Mesenchymal stem cell (in vitro differentiated cells and primary cell): ENCODE data around the gene SLC25A5.
"Not testable (repeated sequence)": the region's sequence is repeated elsewhere in the genome, so short reads cannot be mapped to it uniquely, and the experiment has no call there.

Source experiments
- DNase-seq: peaks from one replicate; pipeline ENCODE4 v3.0.0-alpha.2; 2013
- H2AFZ ChIP-seq: one replicate; pipeline ENCODE4 v1.6.1; 2013; ENCODE audit warnings: low read depth, mild to moderate bottlenecking, control low read depth, inconsistent platforms, low read length, moderate library complexity
- H2AK5ac ChIP-seq: 2 replicates; pipeline ENCODE4 v1.6.1; 2013; ENCODE audit warnings: low read length, moderate library complexity, mild to moderate bottlenecking, inconsistent platforms; ENCODE audit not compliant: severe bottlenecking
- H2BK120ac ChIP-seq: one replicate; pipeline ENCODE4 v1.6.1; 2013; ENCODE audit warnings: low read depth, mild to moderate bottlenecking, inconsistent platforms, low read length, moderate library complexity
- H2BK12ac ChIP-seq, 2 experiments: one replicate each; pipeline ENCODE4 v1.6.1; 2013; ENCODE audit warnings: inconsistent platforms in 2 of 2, low read length in 2 of 2, mild to moderate bottlenecking in 2 of 2, moderate library complexity in 2 of 2, control low read depth in 1 of 2
- H2BK15ac ChIP-seq: one replicate; pipeline ENCODE4 v1.6.1; 2013; ENCODE audit warnings: mild to moderate bottlenecking, low read depth, inconsistent platforms; ENCODE audit not compliant: poor library complexity, severe bottlenecking
- H2BK5ac ChIP-seq: 2 replicates; pipeline ENCODE4 v1.6.1; 2013; ENCODE audit warnings: low read depth, mild to moderate bottlenecking, low read length, control low read depth, inconsistent platforms; ENCODE audit not compliant: poor library complexity, severe bottlenecking
- H3K14ac ChIP-seq, 2 experiments: one replicate each; pipeline ENCODE4 v1.6.1; 2013; ENCODE audit warnings: inconsistent platforms in 2 of 2, low read length in 2 of 2, control low read depth in 1 of 2, mild to moderate bottlenecking in 1 of 2, moderate library complexity in 1 of 2
- H3K18ac ChIP-seq, 2 experiments: one replicate each; pipeline ENCODE4 v1.6.1; 2013; ENCODE audit warnings: inconsistent platforms in 2 of 2, low read length in 2 of 2, control low read depth in 1 of 2, low read depth in 1 of 2, mild to moderate bottlenecking in 1 of 2
- H3K23ac ChIP-seq, 2 experiments: one replicate each; pipeline ENCODE4 v1.6.1; 2013; ENCODE audit warnings: inconsistent platforms in 2 of 2, low read length in 2 of 2, mild to moderate bottlenecking in 2 of 2, moderate library complexity in 2 of 2, control low read depth in 1 of 2
- H3K27ac ChIP-seq: 2 replicates; pipeline ENCODE4 v1.5.1; 2013; ENCODE audit warnings: mild to moderate bottlenecking, moderate library complexity, low read length, control low read depth, inconsistent platforms; ENCODE audit not compliant: poor library complexity, severe bottlenecking
- H3K27me3 ChIP-seq, 2 experiments: 2 replicates each; pipeline versions ENCODE4 v1.6.1 to v1.7.0; 2013; ENCODE audit warnings: low read length in 2 of 2, mild to moderate bottlenecking in 2 of 2, moderate library complexity in 2 of 2, control low read depth in 1 of 2, inconsistent platforms in 1 of 2; ENCODE audit not compliant: control insufficient read depth in 1 of 2, insufficient read depth in 1 of 2
- H3K36me3 ChIP-seq, 2 experiments: 2 replicates each; pipeline versions ENCODE4 v1.6.1 to v1.7.0; 2013; ENCODE audit warnings: low read length in 2 of 2, control low read depth in 1 of 2, inconsistent platforms in 1 of 2, low read depth in 1 of 2, mild to moderate bottlenecking in 1 of 2; ENCODE audit not compliant: insufficient read depth in 2 of 2, control insufficient read depth in 1 of 2
- H3K4ac ChIP-seq, 2 experiments: one replicate each; pipeline ENCODE4 v1.6.1; 2013; ENCODE audit warnings: inconsistent platforms in 2 of 2, low read length in 2 of 2, mild to moderate bottlenecking in 2 of 2, moderate library complexity in 2 of 2, control low read depth in 1 of 2, low read depth in 1 of 2
- H3K4me1 ChIP-seq: 2 replicates; pipeline ENCODE4 v1.6.1; 2013; ENCODE audit warnings: low read depth, low read length, control low read depth; ENCODE audit not compliant: control insufficient read depth, insufficient read depth
- H3K4me2 ChIP-seq: 2 replicates; pipeline ENCODE4 v1.6.1; 2013; ENCODE audit warnings: low read length, mild to moderate bottlenecking, inconsistent platforms; ENCODE audit not compliant: poor library complexity, severe bottlenecking
- H3K4me3 ChIP-seq, 2 experiments: 2 replicates each; pipeline versions ENCODE4 v1.5.1 to v1.7.0; 2013; ENCODE audit warnings: low read length in 2 of 2, mild to moderate bottlenecking in 2 of 2, control low read depth in 1 of 2, low read depth in 1 of 2; ENCODE audit not compliant: insufficient read depth in 1 of 2
- H3K79me1 ChIP-seq: replicated peaks from 2 replicates; pipeline ENCODE4 v1.6.1; 2013; ENCODE audit warnings: mild to moderate bottlenecking, control low read depth, low read length, inconsistent platforms; ENCODE audit not compliant: poor library complexity, severe bottlenecking
- H3K9ac ChIP-seq: 2 replicates; pipeline ENCODE4 v1.7.0; 2013; ENCODE audit warnings: mild to moderate bottlenecking, low read length, moderate library complexity
- H3K9me3 ChIP-seq: 2 replicates; pipeline ENCODE4 v1.7.0; 2013; ENCODE audit warnings: mild to moderate bottlenecking, low read length; ENCODE audit not compliant: control insufficient read depth
- H4K8ac ChIP-seq: one replicate; pipeline ENCODE4 v1.6.1; 2013; ENCODE audit warnings: inconsistent platforms, mild to moderate bottlenecking, low read length, moderate library complexity
- H4K91ac ChIP-seq: one replicate; pipeline ENCODE4 v1.6.1; 2013; ENCODE audit warnings: mild to moderate bottlenecking, low read length, inconsistent platforms
- WGBS: methylation state at CpG from one replicate; pipeline ENCODE4 v1.1.7; 2013; ENCODE audit warnings: mixed read lengths; 5-methylcytosine and 5-hydroxymethylcytosine counted together

SLC25A5 gene

GRCh38 chrX:119493851-119494495, 25.7 kb downstream of the SLC25A5 start:
- not testable (repeated sequence) for H2BK5ac ChIP-seq, H2BK12ac ChIP-seq, H3K4me2 ChIP-seq, H3K4me3 ChIP-seq, H3K27ac ChIP-seq, DNase-seq, H3K79me1 ChIP-seq, H3K9me3 ChIP-seq, H4K91ac ChIP-seq, H3K4me1 ChIP-seq, H4K8ac ChIP-seq, H3K18ac ChIP-seq, H3K36me3 ChIP-seq, H2AK5ac ChIP-seq, H2AFZ ChIP-seq, H3K4ac ChIP-seq, H2BK15ac ChIP-seq, H3K23ac ChIP-seq, H3K14ac ChIP-seq, H2BK120ac ChIP-seq, H3K9ac ChIP-seq
- 93% methylated on average over 7 of the region's 10 CpGs for WGBS
- H3K27me3 ChIP-seq = peaks cover 0 to 13% of the 10 kb centered on the region in 2 experiments

DNA sequence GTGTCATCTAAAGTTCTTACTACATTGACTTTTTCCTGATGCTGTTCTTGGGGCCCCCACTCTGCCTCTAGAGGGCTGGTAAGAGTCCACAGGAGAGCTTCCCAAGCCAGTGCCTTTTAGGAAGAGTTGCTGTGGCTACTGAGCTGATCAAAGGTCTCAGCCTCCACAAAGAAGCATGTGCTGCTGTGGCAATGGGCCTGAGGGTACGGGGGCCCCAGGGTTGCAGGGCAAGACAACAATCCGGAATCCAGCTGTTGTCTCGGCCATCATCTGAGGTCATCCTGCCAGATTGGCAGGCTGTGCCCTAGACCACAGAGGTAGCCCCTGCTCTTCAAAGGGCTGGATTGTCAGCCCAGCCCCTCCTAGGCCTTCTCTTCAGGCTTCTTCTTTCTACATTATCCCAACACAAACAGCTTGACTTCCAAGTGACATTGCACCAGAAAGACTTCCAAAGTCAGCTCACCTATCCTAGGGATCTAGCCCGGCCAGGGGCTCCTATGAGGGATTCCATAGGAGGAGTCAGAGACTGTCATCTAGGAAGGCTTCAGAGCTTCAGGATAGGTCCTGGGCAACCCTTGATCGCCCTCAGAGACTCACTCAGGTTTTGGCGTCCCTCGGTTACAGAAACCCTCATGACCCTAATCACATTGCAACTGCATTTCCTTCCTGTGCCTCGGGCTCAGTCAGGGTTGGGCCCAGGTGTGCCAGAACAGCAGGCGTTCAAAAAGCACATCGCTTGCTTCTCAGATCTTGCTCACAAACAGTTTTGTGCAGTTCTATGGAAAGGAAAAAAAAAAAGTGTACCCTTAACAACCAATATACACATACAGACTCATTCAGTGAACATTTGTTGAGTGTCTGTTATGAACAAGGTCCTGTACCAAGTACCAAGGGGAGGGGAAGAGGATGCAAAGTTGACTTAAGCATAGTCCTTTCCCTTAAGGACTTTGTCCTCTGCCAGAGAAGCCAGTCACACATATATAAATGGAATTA, 27.8 kb downstream of the SLC25A5 start:
- DNase-seq = no peak
- no peak overlapping the region for H3K14ac ChIP-seq
- no peak overlapping the region for H3K23ac ChIP-seq
- H4K8ac ChIP-seq = no peak overlapping the region
- H3K27ac ChIP-seq = no peak overlapping the region
- H3K18ac ChIP-seq = no peak overlapping the region
- H3K36me3 ChIP-seq = no peaks in the 10 kb centered on the region
- no peak overlapping the region for H3K9ac ChIP-seq
- H2AFZ ChIP-seq = no peak overlapping the region
- no peak overlapping the region for H2BK15ac ChIP-seq
- peaks cover 0 to 6% of the 10 kb centered on the region in 2 experiments for H3K27me3 ChIP-seq
- H3K9me3 ChIP-seq = no peaks in the 10 kb centered on the region
- no peak overlapping the region for H2AK5ac ChIP-seq
- no peak overlapping the region for H3K4ac ChIP-seq
- no peak overlapping the region for H4K91ac ChIP-seq
- H2BK5ac ChIP-seq = no peak overlapping the region
- 68% methylated on average over 6 of the region's 10 CpGs for WGBS
- no peak overlapping the region for H2BK120ac ChIP-seq
- no peaks in the 10 kb centered on the region for H3K4me1 ChIP-seq
- no peak overlapping the region for H2BK12ac ChIP-seq
- H3K4me2 ChIP-seq = no peak overlapping the region
- H3K79me1 ChIP-seq = no peaks in the 10 kb centered on the region
- H3K4me3 ChIP-seq = no peak overlapping the region

DNA sequence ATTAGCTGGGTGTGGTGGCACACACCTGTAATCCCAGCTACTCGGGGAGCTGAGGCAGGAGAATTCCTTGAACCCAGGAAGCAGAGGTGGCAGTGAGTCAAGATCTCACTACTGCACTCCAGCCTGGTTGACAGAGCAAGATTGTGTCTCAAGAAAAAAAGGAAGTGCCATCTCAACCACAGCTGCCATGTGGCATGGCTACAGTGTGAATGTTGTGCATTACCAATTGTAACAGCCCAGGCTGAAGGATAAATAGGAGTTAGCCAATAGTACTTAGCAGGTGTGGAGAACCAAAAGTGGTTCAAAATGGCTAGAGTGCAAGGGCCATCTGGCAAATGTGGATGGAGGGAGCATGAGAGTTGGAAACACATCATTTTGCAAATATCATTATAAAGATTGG, 28.9 kb downstream of the SLC25A5 start:
- Histone ChIP-seq H4K8ac (no peak overlapping the region), H3K9me3 (no peaks in the 10 kb centered on the region), H4K91ac (no peak overlapping the region), H2BK120ac (no peak overlapping the region), H3K4ac (no peak overlapping the region), H3K27me3 (peaks cover 0 to 6% of the 10 kb centered on the region in 2 experiments), H2BK15ac (no peak overlapping the region), H3K9ac (no peak overlapping the region), H3K4me1 (no peaks in the 10 kb centered on the region), H2BK5ac (no peak overlapping the region), H3K4me3 (no peak overlapping the region), H3K4me2 (no peak overlapping the region), H3K23ac (no peak overlapping the region), H3K27ac (no peak overlapping the region), H2AFZ (no peak overlapping the region), H2BK12ac (no peak overlapping the region), H3K18ac (no peak overlapping the region), H3K36me3 (no peaks in the 10 kb centered on the region), H3K14ac (no peak overlapping the region), H2AK5ac (no peak overlapping the region), H3K79me1 (no peaks in the 10 kb centered on the region)
- no peak for DNase-seq
- WGBS = 100% methylated on average over 1 of the region's 1 CpG

DNA sequence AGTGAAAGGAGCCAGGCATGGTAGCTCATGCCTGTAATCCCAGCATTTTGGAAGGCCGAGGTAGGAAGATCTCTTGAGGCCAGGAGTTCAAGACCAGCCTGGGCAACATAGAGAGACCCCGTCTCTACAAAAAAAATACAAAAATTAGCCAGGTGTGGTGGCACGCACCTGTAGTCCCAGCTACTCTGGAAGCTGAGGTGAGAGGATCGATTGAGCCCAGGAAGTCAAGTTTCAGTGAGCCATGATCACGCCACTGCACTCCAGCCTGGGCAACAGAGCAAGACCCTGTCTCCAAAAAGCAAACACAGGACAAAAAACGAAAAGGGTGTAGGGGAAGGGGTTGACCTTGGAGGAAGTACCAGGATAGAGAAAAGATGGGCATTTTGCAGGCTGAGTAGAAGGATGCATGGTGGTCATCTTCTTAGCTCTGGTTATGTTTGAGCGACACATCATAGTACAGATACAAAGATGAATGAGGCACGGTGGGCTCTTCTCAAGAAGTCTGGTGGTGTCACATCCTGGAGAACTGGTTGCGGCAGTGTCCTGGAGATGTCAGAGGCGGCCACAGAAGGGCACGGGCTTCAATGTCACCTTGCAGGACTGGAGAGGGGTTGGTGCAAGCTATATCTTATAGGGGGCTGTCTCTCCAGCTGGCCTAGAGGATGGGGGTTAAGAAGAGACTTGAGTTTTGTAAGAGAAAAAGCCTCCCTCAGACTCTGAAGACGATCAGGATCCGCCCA, 32.0 kb downstream of the SLC25A5 start:
- DNase-seq = no peak
- Histone ChIP-seq H3K23ac (no peak overlapping the region), H3K14ac (no peak overlapping the region), H3K18ac (no peak overlapping the region), H3K4me1 (peaks cover 8% of the 10 kb centered on the region), H3K27ac (no peak overlapping the region), H2AFZ (no peak overlapping the region), H3K4ac (no peak overlapping the region), H2BK12ac (no peak overlapping the region), H2AK5ac (no peak overlapping the region), H4K8ac (no peak overlapping the region), H3K9ac (no peak overlapping the region), H3K27me3 (peaks cover 0 to 3% of the 10 kb centered on the region in 2 experiments), H3K9me3 (no peaks in the 10 kb centered on the region), H3K36me3 (no peaks in the 10 kb centered on the region), H4K91ac (no peak overlapping the region), H2BK120ac (no peak overlapping the region), H3K79me1 (no peaks in the 10 kb centered on the region), H3K4me2 (no peak overlapping the region), H2BK15ac (no peak overlapping the region), H3K4me3 (no peak overlapping the region), H2BK5ac (no peak overlapping the region)
- WGBS = 95% methylated on average over 10 of the region's 13 CpGs
